DMS 273 (cell line): ENCODE data around the gene FFAR2.

Experiments used
- DNase-seq: peaks from one replicate; lab custom pipeline; 2025; ENCODE audit not compliant: unreplicated experiment; lab: John Stamatoyannopoulos, UW

The FFAR2 gene

GRCh38 chr19:35484252-35485036 is 36.4 kb downstream of the FFAR2 start:
- DNase-seq: no peak

DNA sequence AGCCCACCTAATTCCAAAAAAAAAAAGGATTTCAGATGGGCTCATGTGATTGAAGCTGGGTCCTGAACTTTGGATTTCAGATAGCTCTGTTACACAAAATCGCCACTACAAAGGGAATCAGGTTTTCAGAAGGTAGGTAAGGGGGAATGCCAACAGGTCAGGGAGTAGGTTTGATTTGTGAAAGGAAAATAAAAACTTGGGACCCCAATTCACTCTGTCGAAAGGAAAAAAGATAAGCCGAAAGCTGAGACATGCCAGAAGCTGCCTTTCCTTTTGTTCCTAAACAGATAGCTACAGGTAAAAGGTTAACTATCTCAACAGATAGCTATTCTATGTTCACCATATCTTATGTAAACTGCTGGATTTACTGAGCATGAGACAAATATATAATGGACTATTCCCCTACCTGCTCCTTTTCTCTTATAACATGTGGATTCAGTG is 38.2 kb downstream of the FFAR2 start:
- DNase-seq: no peak

DNA sequence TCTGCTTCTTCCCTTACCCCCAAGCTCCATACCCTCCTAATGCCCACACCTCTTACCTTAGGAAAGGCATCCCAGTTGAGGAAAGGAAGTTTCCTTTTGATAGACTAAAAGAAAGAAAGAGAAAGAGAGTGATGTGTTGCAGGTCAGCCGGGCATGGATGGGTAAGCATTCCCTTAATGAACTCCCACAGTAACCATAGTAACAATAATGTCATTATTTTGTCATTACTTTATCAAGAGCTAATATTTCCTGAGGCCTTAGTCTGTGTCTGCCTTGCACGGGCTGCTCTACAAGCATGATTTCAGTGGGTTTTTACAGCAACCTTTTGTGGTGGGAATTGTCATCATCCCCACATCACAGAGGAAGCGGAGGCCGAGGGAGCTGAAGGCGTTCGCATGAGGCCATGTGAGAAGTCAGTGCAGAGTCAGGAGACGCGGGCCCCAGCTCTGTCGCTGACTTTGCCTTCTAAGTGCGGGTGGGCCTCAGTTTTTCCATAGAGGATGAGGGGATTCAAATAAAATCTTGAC is 39.7 kb downstream of the FFAR2 start:
- DNase-seq: no peak

- no peak for DNase-seq
These were observed 40.6 kb downstream of the FFAR2 start for GRCh38 chr19:35488677-35489076.

GRCh38 chr19:35490364-35490763 is 42.3 kb downstream of the FFAR2 start, which contains the start of gene KRTDAP:
Gene KRTDAP, minus strand, starts transcription at chr19:35490464. Its CDS starts 22 bp downstream, at chr19:35490442.
- no peak for DNase-seq

DNA sequence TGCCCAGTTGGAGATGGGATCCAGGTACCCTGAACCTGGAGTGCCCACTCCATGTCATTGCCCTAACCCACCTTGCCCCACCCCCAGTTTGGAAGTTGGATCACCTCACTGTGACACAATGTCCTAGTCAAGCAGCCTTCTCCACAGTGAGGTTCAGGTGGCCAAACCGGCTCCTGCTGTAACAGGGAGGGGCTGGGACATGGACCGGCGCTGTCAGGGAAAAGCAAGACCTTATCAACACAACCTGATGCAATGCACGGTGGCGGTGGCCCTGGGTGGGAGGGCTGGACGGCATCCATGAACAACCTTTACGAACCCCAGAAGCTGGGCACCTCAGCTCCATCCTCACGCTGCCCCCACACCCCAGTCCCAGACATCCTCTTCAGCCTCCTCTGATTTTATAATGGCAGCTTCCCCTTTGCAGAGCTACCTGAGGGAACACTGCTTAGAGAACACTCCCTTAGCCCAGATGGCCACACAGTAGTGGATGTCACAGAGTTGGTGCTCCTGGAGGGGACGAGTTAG is 43.8 kb downstream of the FFAR2 start:
- DNase-seq: no peak

- DNase-seq: no peak
These were observed 45.9 kb downstream of the FFAR2 start for GRCh38 chr19:35493971-35494370.

DNA sequence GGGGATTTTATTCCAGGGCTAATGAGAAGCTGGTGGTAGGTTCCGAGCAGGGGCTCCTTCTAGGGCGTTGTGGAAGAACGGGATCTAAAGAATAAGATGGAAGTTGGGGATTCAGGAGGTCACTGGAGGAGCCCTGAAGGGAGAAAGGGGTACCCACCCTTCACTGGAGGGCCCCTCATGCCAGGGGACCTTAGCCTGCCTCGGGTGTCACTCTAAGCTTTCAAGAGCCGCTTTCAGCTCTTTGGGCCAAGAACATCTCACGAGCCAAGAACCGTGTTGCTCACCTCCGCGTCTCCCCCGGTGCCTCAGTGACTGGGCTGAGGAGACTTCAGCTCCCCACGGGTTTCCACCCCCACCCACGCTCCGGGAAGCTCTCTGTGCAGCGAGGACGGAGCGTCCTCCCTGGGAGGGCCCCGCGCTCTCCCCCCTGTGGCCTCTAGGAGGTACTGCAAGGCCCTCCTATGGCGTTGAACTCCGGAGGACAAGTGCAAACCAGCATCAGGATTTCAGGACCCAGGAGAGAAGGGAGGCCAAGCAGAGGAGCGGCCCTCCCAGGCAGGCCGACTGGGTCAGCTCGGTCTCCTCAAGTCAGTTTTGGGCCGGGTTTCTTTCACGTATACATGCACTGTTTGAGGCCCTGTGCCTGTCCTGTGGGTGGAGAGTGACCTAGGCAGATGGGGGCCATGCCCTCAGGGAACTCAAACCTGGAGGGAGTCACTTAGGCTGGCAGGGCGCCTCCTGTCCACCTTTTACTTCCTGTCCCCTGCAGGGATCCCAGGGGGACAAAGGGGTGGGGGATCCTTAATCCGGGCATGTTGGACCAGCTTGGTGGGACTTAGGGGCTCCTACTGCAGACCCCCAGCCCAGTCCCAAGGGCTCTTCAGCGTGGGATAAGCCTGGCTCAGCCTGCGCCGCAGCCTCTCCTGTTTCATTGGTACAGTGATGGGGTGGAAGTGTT is 47.3 kb downstream of the FFAR2 start:
- peak; percentile 85 for DNase-seq

GRCh38 chr19:35497406-35497805 is 49.3 kb downstream of the FFAR2 start:
- peak; percentile 16 for DNase-seq

DNA sequence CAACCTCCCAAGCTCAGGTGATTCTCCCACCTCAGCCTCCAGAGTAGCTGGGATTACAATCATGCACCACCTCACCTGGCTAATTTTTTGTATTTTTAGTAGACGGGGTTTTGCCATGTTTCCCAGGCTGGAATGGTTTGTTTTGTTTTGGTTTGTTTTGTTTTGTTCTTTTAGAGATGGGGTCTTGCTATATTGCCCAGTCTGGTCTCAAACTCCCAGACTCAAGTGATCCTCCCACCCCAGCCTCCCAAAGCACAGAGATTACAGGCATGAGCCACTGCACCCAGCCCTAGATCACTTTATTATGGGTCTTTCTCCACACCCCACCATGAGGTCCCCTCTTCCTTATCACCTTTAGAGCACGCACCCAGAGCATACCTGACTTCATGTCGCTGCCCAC is 50.2 kb downstream of the FFAR2 start:
- no peak for DNase-seq

DNA sequence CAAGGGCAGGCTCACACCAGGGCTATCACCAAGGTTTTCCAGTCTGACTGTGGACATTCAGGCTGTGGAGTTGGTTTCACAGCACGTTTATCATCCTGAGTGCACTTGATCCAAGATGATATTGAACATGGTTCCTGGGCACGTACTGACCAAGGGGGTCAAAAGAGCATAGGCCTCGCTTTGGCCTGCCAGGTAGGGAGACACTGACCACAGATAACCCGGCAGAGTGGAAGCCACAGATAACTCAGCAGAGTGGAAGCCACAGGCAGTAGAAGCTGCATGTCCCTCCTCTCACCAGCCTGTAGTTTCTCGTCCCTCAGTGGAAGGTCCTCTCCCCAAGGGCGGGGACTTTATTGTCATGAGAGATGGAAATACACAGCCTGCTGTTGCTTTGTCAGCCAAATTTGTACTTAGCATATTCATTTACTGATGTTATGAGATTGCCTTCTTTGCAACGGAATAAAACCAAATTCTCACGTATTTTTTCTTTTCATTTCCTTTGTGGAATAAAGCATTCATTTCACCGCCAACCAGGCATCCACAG is 51.0 kb downstream of the FFAR2 start:
- no peak for DNase-seq

GRCh38 chr19:35500611-35501010 is 52.6 kb downstream of the FFAR2 start:
- no peak for DNase-seq
